GM21360 (cell line): ENCODE results near the gene CDX2.

Experiments used
- ATAC-seq: cut with Tn5 transposase; IDR thresholded peaks from one replicate; pipeline ENCODE4 v1.9.1; 2021; ENCODE audit warnings: mild to moderate bottlenecking, moderate library complexity; ENCODE audit not compliant: unreplicated experiment

Gene CDX2

GRCh38 chr13:27979001-27979643 lies 10.0 kb upstream of the CDX2 start:
- no peak for ATAC-seq

GRCh38 chr13:27978301-27978968 lies 9.3 kb upstream of the CDX2 start:
- no peak for ATAC-seq

GRCh38 chr13:27977476-27978300 lies 8.6 kb upstream of the CDX2 start:
- ATAC-seq: no peak

- no peak for ATAC-seq
Measured at GRCh38 chr13:27976362-27977091, 7.4 kb upstream of the CDX2 start.

GRCh38 chr13:27975564-27976361 lies 6.6 kb upstream of the CDX2 start:
- ATAC-seq: no peak

GRCh38 chr13:27973961-27974662 lies 5.0 kb upstream of the CDX2 start:
- no peak for ATAC-seq

- ATAC-seq: no peak
Measured at GRCh38 chr13:27973291-27973690, 4.2 kb upstream of the CDX2 start.

- ATAC-seq: no peak
Measured at GRCh38 chr13:27972478-27972820, 3.3 kb upstream of the CDX2 start.

GRCh38 chr13:27971776-27972477 lies 2.8 kb upstream of the CDX2 start:
- no peak for ATAC-seq

GRCh38 chr13:27971236-27971645 lies 2.1 kb upstream of the CDX2 start:
- ATAC-seq: no peak

GRCh38 chr13:27970382-27971235 lies 1.5 kb upstream of the CDX2 start:
- ATAC-seq: no peak

GRCh38 chr13:27969866-27970229 lies 733 bp upstream of the CDX2 start:
- no peak for ATAC-seq

- ATAC-seq: no peak
Measured at GRCh38 chr13:27968316-27969081, 616 bp downstream of the CDX2 start.

- no peak for ATAC-seq
Measured at GRCh38 chr13:27967736-27968315, 1.3 kb downstream of the CDX2 start.

GRCh38 chr13:27967203-27967735 lies 1.8 kb downstream of the CDX2 start:
- ATAC-seq: no peak

GRCh38 chr13:27966641-27967202 lies 2.4 kb downstream of the CDX2 start:
- no peak for ATAC-seq
